GM13977 (cell line): ENCODE measurements around the gene SLC9A8.

Source experiments
- DNase-seq: peaks from one replicate; pipeline ENCODE4 v3.0.0; 2012; ENCODE audit warnings: low spot score
- in situ Hi-C: fragments of 300-500 bp; cut with MboI; formaldehyde crosslinking; loops from one replicate; pipeline ENCODE4 v1.12.0; 2022; ENCODE audit warnings: low sequenced_read_pairs, low pct_unique_long_range_greater_than_20kb, mixed read lengths, inconsistent platforms; ENCODE audit not compliant: unreplicated experiment
- TF ChIP-seq, protein P1 (sequence below): IDR thresholded peaks from 2 replicates; pipeline ENCODE4 v1.5.1; 2012; ENCODE audit warnings: mild to moderate bottlenecking, control low read depth; ENCODE audit not compliant: insufficient read depth; ENCODE audit errors: extremely low read depth, missing control alignments

SLC9A8 gene

DNA sequence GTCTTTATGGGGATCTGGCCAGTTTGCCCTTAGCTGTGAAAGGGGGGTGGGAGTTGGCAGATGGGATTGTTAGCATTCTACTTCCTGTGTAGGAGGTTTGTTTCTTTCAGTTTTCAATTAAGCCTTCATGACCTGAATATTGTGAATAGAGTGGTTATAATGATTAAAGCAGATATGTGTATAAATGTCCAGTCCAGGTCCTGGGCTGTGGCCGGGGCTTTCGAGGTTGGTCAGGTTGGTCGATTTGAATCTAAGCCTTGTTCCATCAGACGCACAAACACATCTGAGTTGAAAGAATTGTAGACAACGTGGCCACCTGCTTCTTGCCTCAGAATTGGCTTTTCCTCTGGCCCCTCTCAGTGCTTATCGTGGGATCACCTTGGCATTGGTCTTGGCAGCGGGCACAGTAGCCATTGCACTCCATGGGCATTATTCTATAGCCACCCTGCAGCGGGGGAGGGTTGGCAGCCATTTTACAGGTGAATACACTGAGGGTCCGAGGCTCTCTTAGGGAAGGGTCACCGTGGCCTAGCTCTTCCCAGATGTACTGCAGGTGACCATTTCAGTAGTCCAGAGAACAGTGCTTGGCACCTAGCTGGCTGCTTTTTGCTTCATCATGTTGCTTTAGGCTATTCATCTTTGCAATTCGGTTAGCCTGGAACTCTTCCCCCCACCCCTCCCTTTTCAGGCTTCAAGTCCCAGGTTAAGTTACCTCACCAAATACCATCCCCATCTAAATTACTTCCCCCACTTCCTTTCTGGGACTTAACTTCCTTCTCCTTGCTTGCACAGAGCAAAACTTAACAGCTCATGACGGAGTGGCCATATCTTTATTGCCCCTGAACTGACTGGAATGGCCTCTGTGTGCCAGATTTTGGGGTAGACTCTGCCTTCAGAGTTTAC is 124.7 kb downstream of the SLC9A8 start:
- in situ Hi-C loops = no loop called here
- TF ChIP-seq, protein P1, sequence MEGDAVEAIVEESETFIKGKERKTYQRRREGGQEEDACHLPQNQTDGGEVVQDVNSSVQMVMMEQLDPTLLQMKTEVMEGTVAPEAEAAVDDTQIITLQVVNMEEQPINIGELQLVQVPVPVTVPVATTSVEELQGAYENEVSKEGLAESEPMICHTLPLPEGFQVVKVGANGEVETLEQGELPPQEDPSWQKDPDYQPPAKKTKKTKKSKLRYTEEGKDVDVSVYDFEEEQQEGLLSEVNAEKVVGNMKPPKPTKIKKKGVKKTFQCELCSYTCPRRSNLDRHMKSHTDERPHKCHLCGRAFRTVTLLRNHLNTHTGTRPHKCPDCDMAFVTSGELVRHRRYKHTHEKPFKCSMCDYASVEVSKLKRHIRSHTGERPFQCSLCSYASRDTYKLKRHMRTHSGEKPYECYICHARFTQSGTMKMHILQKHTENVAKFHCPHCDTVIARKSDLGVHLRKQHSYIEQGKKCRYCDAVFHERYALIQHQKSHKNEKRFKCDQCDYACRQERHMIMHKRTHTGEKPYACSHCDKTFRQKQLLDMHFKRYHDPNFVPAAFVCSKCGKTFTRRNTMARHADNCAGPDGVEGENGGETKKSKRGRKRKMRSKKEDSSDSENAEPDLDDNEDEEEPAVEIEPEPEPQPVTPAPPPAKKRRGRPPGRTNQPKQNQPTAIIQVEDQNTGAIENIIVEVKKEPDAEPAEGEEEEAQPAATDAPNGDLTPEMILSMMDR = no peak
- no peak for DNase-seq

DNA sequence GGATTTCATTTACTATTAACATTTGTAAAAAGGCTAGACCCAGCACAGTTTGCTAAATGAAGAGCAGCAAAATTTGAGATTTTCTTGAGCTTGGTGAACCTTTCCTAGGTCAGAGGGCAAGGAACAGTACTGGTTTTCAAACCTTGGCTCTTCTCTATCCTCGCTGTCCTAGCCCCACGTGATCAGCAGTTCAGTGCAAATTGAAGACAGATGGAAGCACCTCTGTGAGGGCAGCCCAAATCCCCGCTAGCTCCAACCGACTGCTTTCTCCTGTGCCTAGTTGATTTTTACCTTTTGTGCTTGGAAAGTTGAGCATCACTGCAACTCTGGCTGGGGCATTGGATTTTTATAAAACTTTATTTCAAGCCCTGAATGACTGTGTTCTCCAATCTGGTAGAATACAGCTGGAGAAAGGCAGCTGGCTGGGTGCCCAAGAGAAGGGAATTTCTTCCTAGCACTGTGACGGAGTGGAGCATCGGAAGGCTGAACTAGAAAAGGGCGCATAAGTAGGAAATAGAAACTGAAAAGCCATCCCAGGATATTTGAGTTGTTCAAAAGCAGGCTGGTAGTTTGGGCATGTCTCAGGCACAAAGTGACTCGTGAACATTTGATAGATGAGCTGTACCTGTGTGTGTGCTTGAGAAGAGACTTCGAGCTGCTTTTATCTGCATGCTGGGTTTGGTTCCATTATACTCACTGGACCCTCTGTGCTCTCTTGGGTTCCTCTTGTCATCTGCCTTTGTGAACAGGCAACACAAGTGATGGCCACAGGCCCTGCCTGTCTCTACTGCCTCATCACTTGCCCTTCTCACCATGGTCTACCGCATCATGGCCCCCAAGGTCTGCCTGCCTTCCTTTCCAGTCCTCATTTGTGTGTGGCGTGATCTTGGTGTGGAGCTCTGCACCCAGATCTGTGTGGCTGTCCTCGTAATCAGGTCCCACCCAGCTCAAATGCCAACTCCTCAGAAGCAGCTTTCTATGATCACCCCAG is 125.8 kb downstream of the SLC9A8 start:
- in situ Hi-C loops = no loop called here
- TF ChIP-seq, protein P1 = no peak
- DNase-seq = no peak

DNA sequence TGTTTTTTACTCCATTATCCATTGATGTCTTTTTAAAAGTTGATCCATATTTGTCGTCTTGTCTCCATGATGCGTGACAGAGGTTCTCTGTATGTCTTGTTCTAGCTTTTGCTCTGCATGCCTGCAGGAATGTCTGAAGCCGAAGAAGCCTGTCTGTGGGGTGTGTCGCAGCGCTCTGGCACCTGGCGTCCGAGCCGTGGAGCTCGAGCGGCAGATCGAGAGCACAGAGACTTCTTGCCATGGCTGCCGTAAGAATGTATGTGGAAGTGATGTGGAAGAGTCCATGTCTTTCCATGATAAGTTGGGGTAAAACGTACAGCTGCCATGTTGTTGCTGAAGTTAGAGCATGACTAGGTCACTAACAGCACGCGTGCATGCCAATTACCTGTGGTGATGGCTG is 128.8 kb downstream of the SLC9A8 start:
- DNase-seq = no peak
- in situ Hi-C loops = no loop called here
- TF ChIP-seq, protein P1 = no peak
